GM20431 (cell line): ENCODE results near the gene TMPRSS11D.

Experiments used
- in situ Hi-C: fragments of 300-500 bp; cut with MseI, MboI; formaldehyde crosslinking; loops from one replicate; pipeline ENCODE4 v1.15.0; 2020; ENCODE audit warnings: low sequenced_read_pairs; ENCODE audit not compliant: unreplicated experiment

TMPRSS11D gene

DNA sequence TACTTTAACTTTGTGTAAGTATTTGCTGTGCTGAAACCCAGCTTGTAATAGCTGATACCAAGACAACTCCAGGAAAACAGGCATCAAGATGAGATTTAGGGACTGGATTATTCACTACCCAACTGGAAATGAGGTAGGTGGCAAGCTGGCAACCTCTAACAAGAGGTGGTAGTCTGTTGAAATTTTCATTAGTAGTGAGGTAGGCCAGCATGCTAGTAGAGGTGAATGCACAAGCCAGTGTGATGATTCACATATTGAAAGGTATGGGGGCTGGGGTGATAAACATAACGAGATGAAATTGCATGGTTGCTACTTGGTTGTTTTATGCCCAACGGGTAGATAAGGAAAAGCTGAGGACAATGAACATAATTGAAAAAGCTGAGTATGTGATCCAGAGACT lies 8.5 kb upstream of the TMPRSS11D start:
- in situ Hi-C loops = no loop called here

DNA sequence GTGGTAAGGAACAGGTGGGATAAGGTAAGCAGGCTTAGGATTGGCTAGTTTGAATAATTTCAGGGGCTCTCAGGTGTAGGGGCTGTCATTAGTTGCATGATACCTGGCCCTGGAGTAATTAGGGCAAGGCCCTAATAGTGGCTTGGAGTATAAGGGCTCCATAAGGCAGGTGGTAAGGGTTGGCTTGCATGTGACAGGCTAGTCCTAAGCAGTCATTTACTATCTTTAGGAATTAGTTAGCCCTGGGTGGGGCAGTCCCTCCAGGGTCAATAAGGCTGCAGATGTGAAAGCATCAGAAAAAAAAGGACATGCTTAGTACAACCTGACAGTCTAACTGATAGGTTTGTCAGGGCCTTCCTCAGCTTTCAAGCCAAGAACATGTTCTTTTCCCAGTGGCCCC lies 7.8 kb upstream of the TMPRSS11D start:
- in situ Hi-C loops = no loop called here

DNA sequence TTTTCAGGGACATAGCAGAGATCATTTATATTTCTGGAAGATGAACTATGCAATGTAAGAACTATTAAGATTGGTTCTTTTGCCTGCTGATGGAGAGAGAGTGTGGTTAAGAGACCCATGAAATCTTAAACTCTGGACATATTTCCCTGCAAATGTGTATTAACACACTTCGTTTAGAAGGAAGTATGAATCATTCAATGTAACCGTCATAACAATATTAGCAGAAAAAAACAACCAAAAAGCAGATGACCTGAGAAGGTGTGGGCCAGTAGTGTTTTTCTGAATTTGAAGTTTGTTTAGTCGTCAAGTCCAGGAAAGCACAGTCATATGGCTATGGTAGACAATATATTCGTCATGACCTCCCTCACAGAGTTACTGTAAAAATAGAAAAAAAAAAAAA lies 2.5 kb upstream of the TMPRSS11D start:
- in situ Hi-C loops = no loop called here

DNA sequence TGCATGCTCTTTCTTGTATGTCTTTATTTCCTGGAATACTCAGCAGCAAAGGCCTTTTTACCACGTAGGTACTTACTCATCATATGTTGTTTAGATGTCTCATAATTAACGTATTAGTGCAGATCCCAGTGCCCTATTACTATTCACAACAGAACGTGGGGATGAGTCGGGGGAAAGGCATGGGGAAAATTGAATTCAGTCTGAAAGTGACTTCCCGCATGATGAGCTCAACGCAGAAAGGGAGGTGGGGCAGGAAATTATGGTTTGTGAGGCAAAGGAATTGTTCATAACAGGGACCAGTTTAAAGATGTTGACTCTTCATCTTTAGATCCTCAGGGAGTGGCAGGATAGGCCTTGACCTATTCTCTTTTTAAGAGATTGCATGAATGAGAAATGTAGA lies 2.0 kb upstream of the TMPRSS11D start:
- in situ Hi-C loops = no loop called here

DNA sequence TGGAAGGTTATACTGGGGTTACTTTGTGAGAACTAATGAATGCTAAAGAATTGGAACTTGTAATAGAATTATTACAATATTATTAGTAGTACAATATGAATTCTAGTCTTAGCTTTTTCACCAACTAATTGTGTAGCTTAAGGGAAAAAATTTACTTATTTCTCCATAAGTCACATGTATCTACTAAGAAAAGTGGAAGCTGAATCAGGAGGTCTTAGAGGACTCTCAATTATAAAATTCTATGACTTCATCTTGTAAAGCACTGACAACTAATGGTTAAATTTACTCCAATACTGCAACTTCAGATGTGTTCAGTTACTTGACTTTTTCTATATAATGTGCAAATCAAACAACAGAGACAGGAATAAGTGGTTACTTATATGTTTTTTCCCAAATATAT lies 899 bp upstream of the TMPRSS11D start:
- in situ Hi-C loops = no loop called here

DNA sequence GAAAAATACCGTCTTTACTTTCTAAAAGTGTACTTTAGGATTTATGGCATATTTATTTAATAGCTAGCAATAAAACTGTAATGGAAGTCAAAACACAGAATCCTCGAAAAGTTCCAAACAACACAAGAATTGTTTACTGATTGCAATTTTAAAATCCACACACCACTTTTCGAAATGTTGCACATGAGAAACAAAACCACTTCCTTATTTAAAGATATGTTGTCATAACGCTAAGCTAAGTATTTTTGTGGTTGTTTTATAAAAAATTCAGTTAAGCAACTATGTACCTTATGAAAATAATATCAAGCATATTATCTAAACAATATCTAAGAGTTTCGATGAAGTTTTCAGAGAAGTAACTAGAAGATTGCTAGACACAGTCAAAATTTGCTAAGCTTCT lies 344 bp downstream of the TMPRSS11D start:
- in situ Hi-C loops = no loop called here

DNA sequence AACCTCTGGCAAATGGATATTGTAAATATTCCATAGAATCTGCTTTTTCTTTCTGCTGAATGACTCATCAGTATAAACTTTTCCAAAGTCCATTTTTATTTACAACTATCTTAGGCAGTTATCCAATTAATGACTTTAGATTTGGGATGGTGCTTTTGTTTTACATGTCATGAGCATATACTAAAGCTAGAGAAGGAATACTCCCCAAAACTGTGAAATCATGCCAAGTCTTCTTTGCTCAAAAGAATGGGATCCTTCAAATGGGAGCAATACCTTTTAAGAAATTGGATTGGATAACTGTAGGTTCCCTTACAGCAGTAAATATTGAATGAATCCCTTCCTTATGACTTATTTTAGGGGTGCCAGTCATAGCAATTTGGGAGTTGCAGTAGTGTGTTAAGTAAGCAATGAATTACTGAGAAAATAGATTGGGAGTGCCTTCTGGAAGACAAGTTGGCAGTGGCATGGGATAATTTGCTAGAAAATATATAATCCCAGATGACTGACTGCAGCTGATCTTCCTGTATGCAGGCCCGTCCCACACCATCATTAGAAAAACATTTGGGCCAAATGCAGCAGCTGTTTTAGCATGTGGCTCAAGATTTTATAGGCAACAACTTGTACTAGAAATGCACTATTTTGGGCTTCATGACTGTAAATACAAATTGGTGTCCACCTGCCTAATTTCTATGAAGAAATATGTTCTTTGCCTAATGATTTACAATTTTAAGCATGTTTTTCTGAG lies 2.8 kb downstream of the TMPRSS11D start:
- in situ Hi-C loops = no loop called here

DNA sequence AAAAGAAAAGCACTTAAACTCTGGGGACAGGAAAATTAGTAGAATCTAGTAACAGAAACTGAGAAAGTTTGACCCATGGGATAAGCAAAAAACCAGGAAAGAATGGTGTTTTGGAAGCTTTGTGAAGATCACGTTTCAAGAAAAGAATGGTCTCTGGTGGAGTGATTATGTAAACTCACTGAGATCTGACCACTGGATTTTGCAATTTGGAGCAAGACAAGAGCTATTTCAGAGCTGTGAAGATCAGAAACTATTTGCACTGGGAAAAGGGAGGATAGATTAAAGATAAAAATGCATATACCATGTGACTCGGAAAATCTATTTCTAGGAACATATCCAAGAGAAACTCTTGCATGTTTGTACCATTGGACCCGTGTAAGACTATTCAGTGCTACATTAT lies 4.3 kb downstream of the TMPRSS11D start:
- in situ Hi-C loops = no loop called here

DNA sequence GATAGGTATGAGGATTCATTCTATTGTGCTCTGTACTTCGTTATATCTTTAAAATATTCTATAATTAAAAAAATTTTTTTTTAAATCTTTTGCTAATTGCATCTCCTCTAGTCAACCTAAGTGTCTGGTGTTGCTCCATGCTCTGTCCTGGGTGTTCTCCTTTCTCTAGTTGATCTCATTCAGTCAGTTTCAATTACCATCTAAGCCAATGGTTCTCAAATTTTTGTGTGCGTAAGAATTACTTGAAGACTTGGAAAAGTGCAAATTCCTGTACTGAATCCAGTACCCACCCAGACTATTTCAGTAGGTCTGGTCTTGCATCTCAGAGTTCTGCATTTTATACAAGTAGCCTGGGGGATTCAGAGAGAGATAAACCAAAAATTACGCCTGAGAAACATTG lies 6.7 kb downstream of the TMPRSS11D start:
- in situ Hi-C loops = no loop called here

DNA sequence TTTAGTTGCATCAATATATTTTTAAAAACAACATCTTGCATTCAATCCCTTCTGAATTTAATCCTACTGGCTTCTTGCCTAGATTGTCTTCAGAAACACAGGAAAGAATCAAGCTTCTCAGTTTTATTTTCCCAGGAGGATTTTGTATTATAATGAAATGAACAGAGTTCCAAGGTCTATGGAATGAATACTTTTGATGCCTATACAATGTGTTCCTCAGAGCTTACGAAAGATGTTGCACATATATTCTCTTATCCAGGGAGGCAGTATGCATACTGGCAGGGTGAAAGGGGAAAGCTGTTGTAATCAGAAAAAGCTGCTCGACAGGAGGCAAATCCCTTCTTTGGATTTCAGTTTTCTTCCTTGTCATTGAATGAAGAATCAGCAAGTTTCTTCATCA lies 8.8 kb downstream of the TMPRSS11D start:
- in situ Hi-C loops = no loop called here

DNA sequence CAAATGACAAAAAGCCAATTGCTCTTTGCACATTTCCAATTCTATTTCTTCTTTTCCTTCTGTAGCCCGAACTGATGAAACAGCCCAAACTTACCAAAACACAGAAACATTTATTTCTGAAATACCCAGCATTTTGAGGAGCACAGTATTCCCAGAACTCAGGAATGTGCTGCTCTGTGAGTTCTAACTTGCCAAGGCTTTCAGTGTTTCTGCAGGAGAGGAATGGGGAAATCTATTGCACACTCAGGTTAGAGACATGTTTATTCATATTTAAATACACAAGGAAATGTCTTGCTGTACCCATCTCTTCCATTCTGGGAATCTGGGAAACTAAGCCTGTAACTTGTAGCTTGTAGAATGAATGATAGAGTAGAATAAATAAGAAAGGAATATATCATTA lies 10.7 kb downstream of the TMPRSS11D start:
- in situ Hi-C loops = no loop called here

DNA sequence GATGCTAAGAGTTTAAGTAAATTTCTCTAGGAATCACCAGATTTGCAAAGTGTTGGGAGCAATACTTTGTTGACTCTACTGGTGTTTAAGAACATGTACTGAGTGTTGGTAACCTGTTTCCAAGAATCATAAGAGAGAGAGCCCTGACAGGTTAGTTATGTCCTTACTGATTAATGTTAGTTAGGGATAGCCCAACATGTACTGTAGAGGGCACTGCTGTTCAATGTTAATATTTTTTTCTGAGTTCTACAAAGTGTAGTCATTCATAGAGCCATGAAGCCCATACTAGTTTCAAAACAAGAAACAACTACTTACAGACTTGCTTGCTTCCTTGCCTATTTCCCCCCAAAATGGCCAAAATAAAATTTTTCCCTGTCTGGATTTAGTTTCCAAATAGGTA lies 11.9 kb downstream of the TMPRSS11D start:
- in situ Hi-C loops = no loop called here

DNA sequence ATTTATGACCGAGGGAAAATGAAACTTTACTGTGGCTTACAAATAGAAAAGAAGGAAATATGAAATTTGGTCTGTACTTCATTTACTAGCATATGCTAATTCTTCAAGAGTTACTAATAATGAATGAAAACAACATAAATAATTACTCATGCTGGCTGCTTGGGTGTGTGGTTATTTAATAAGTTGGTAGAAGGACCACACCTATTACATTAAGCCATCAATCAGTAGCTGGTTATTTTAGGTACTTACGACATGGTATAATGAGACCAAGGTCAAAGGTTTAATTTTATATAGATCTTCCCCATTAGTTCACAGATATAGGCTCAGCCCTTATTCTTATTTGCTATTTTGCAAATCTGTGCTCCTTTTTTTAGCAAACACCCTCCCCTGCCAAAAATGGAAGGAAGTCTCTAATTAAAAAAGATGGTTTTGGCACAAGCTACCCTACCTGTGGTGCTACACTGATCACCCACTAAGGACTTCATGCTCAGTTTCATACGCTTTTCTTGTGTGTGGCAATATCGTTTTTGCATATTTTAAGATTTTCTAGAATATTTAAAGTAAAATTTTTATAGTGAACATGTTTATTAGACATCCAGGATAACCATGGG lies 14.1 kb downstream of the TMPRSS11D start:
- in situ Hi-C loops = no loop called here

DNA sequence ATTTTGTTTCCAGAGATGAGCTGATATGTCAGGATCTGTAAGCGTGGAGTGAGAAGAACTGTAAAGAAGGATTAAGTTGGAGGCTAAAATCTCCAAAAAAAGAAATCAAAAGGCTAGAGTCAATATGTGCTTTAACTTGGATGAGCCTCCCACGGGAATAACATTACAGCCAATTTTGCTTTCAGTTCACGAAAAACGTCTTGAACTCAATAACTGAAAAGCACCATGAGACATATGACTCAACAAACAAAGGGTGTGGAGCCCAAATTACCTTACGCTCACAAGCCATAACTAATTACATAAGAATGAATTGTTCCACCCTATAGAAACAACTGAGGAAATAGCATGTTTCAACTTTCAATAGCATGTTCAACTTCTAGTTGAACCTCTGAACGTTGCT lies 22.3 kb downstream of the TMPRSS11D start:
- in situ Hi-C loops = no loop called here

DNA sequence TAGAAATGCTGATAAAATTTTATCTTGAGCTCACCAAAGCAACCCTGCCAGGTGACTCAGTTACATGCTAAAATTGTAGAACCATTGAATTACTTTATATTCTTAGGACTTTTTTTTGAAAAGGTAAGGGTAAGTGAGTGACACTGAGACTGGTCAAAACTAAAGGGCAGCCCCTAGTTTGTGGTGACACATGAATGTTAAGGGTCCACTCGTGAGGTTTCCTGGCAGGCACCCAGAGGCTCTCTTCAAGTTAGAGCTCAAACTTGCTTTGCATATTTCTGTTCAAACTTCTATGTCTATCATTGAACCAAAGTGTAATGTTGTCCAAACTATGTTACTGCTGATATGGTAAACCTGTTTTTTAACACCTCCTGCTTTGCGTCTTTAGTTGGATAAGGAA lies 30.5 kb downstream of the TMPRSS11D start:
- in situ Hi-C loops = no loop called here

DNA sequence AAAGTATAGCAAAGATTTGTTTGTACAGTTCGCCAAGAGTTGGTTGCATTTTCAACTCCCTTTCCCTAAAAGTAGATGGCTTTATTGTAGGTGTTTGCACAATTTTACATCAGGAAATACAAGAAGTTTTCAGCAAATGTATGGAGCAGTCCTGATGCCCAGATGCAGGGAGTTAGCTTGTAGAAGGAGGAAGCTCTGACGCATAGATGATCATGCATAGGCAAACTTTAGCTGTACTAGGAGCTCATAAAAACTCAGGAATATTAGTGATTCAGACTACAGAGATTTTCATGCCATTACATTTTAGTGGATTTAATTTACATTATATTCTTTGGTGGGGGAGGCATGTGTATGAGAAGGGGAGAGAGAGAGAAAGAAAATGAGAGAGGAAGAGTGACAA lies 62.9 kb downstream of the TMPRSS11D start:
- in situ Hi-C loops = no loop called here

DNA sequence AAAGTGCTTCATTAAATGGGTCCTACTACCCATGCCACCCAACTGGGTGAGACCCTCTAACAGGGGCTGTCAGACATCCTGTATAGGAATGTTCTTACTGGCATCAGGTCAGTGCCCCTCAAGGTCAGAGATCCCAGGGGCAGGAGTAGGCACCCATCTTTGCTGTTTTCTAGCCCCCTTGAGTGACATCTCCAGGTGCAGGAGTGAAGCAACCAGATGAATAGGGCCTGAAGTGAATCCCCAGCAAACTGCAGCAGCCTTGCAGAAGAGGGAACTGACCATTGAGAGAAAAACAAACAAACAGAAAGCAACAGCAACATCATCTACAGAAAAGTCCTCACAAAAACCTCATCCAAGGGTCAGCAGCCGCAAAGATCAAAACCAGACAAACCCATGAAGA lies 73.8 kb downstream of the TMPRSS11D start:
- in situ Hi-C loops = no loop called here

DNA sequence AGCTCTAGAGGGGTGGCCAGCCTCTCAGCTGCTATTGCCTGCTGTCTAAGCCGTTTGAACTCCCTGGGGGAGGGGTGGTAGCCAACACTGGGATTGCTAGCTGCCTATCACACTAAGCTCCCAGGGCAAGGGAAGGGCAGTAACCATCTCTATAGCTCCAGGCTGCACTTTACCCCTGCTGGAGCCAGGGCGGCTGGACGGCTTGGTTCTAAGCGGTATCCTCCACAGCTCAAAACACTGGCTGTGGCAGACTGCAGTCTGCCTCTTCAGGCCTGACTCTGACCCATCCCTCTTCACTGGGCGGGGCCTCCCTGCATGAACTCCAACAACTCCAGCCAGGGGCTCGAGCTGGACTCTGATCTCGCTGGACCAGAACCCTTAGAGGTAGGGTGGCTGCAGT lies 74.3 kb downstream of the TMPRSS11D start:
- in situ Hi-C loops = no loop called here

DNA sequence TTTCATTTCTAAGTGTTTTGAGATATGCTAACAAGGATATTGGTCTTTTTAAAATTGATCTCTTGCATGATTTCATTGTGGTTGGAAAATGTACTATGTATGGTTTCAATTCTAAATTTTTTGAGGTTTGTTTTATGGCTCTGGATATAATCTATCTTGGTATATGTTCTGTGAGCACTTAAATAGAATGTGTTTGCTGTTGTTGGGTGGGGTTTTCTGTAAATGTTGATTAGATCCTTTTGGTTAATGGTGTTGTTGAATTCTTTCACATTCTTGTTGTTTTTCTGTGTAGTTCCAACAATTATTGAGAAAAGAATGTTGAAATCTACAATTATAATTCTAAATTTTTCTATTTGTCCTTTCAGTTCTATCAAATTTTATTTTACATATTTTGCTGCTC lies 87.0 kb downstream of the TMPRSS11D start:
- in situ Hi-C loops = no loop called here

DNA sequence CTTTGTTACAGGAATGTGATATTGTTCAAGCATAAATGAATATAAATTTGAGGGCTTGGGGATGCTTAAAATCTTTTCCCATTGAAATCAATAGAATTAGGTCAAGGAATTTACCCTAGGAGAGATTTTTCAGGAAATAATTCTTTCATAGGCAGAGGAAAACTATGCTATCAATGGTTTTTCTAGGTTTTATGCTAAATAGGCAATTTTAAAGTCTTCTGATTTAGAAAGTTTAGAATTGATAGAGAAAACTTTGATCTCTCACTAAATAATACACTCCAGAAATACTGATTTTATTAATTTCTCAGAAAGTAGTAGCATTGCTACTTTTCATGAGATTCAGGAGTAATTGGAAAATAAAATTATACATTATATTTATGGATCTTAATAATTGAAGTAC lies 93.1 kb downstream of the TMPRSS11D start:
- in situ Hi-C loops = no loop called here

DNA sequence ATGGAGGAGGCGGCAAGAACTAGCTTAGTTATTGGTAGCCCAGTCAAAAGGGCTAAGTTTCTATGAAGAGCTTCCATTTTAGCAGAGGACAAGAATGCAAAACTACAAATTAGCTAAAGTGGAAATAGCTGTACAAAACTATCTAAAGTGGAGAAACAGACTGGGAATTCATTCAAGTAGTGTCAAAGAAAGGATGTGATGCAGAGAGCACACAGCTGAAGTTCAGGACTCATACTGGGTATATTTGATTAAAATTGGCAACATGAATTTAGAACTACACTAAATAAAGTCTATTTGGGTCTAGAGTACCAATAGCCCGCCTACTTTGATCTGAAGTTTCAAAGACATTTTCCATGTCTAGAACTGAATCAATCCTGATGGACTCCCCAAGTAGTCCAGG lies 96.5 kb downstream of the TMPRSS11D start:
- in situ Hi-C loops = no loop called here

DNA sequence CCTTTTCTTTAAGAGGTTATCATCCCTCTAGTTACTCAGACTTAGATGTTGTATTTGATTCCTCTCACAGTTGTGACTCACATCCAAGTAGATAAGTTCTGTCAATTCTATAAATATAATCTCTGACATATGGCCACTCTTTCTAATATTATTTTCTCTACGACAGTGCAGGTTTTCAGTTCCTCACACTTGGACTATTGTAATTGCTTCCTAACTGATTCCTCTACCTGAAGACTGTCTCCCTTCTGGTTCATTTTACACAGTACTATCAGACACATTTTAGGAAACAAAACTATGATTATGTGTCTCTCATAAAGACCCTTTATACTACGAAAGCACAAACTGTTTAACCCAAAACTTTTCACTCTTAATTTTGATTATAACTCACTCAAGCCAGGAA lies 98.3 kb downstream of the TMPRSS11D start:
- in situ Hi-C loops = no loop called here
